Activated naive CD8-positive, alpha-beta T cell treated with anti-CD3 and anti-CD28 coated beads, Interleukin-2, amount 50 U/mL, for 16 hours (primary cell): Measurements from ENCODE around the gene PTPRR.

ENCODE experiments used
- DNase-seq: peaks from one replicate; pipeline ENCODE4 v3.0.0-alpha.2; 2020; ENCODE audit warnings: low read depth, low spot score

PTPRR gene

DNA sequence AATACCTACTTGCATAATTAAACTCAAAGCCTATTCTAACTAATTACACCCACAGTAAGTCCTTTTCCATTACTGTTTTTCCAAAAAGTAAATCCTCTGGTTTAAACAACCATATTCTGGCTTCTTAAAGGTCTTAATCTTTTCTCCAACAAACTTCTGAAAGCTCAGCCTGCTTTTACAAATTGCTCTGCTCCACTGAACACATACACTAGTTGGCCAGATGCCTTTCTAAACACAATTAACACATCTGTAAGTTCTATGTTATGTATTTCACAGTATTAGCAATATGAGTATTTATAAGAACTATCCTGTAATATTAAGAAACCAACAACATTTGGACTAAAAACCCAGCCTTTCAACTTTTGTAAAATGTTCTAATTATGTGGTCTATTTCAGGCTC is 313.4 kb downstream of the PTPRR start:
- no peak for DNase-seq

- no peak for DNase-seq
Observed at GRCh38 chr12:70605976-70606375, 314.6 kb downstream of the PTPRR start.

DNA sequence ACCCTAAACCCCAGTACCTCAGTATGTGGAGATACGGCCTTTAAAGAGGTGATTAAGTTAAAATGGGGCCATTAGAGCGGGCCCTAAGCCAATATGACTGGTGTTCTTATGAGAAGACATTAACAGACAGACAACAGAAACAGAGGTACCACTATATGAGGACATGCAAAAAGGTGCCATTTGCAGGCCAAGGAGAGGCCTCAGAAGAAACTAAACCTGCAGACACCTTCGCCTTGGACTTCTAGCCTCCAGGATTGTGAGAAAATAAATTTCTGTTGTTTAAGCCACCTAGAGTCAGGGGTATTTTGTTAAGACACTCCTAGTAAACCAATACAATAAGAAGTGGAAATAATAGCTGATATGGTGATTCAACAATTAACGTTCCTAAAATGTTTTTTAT is 315.9 kb downstream of the PTPRR start:
- no peak for DNase-seq

- DNase-seq: no peak
Observed at GRCh38 chr12:70603044-70603443, 317.5 kb downstream of the PTPRR start.

DNA sequence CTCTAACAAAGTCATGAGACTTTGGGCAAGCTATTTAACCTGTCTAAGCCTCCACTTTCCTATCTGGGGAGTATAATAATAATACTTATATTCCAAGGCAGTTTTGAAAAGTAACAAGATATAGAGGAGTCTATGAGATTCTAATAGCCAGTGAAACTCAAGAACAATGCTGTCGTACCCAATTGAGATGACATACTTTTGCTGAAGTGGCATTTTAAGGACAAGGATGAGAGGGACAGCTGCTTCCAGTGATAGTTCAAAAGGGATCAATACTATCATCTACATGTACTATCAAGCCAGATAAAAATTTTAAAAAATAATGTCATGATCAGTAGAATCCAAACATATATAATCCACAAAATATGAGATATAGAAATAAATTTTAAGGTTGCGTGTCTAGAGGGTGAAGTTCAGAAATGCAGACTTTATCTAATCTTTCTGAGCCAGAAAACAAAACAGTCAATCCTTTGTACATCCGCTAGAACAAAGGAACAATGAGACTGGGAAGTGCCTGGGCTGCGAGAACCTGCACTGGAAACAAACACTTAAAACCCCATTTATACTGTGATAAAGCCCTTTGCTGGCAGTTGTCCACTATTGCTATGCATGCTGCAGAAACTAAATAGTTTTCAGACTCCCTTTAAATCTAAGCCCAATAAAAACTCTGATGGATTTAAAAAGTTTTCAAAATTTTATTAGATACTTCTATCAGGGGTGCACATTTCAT is 321.9 kb downstream of the PTPRR start:
- no peak for DNase-seq

- DNase-seq: no peak
Observed at GRCh38 chr12:70592664-70593063, 327.9 kb downstream of the PTPRR start.

DNA sequence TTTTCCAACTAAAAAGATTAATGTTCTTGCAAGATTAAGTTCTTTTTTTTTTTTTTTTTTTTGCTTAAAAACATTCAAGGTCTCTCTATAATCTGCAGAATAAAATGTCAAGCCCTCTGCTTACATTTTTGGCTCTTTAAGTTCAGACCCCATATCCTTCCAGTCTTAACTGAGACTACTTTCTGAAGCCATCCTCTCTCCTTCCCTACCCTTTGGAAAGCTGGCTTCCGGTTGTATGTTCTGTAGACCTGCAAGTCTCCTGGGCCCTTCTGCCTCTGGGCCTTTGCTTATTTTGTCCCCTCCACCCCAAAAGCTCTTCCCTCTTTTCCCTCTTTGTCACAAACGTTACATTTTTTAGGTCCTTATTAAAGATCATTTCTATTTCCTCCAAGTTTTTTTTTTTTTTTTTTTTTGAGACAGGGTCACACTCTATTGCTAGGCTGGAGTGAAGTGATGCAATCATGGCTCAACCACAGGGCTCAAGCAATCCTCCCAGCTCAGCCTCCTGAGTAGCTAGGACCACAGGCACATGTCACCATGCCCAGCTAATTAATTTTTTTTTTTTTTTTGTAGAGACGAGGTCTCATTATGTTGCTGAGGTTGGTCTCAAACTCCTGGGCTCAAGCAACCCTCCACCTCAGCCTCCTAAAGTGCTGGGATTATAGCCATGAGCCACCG is 329.9 kb downstream of the PTPRR start:
- no peak for DNase-seq

GRCh38 chr12:70590051-70590450 is 330.5 kb downstream of the PTPRR start:
- peak; percentile 4 for DNase-seq
